ENCODE results near the gene DUSP6. TPM values are rescaled to one million over a fixed set of nuclear protein-coding genes. Genes with fewer than 3 reads are reported as not detected.

The DUSP6 gene
- total and polyA plus RNA-seq, 2 of the 13 experiments (the other 11 are each of a cell fraction or from before 2014, with no cell fraction given): 40.9 to 161 TPM

DNA sequence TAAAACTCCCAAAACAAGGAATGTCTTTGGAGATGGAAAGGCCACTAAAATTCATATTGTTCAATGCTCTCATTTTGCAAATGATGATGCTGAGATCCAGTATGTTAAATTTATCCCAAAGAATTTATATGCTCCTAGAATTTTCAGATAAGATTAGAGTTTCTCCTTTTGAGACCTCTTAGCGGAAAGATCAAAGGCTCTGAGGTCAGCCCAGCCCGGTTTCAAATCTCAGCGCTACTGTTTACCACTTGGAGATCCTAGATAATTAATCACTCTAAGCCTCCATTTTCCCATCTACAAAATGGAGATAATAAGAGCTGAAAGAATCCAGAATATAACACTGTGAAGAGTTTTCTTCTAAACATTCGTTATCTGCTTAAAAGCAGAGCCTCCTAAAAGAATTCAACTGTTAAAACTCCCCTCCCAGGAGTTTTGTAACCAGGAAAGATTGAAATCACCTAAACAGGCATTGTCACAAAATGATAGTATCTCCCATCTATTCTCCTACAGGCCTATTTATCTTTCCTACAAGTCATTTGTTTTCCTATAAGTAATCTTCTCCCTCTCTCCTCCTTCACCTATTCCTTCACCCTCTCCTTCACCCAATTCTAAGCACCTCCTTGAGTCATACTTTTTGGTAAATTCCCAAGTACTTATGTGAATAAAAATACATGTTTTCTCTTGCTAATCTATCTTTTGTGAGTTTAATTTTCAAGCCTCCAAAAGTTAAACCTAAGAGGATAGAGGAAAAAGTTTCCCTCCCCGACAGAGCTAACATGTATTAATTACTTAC lies 16.7 kb downstream of the DUSP6 start:
- DNase-seq (ENCODE audit: low spot score) (no peak), FAIRE-seq (no peak), ATAC-seq (no peak)
- intact Hi-C loops (cut with micrococcal nuclease; ENCODE audit: unreplicated experiment) (no loop called here), in situ Hi-C loops (cut with HindIII; ENCODE audit: extremely low pct_ligation_motif_present, low pct_unique_long_range_greater_than_20kb) (loop anchor here (25.0 kb wide), 1 partner anchor 273 kb away; no protein-coding TSS in a partner anchor)
- ChIA-PET POLR2A (interaction anchor here (2.2 kb wide), 1 partner anchor 17 kb away, joined by 13 read pairs; the partner anchor contains the start of gene DUSP6), CTCF (ENCODE audit: low intra/inter-chr PET ratio, low total read pairs) (no interaction called here)
- Histone ChIP-seq H2AFZ (ENCODE audit: low read length) (no peak overlapping the region), H3K36me3 (replicated peaks in 1 of 2; ENCODE audit: control insufficient read depth in 1 of 2, insufficient read depth in 2 of 2, low read length in 2 of 2) (no peaks in the 10 kb centered on the region), H3K9me3 (ENCODE audit: low read length) (no peaks in the 10 kb centered on the region), H3K4me2 (ENCODE audit: low read depth, low read length) (no peak overlapping the region), H4K20me1 (ENCODE audit: insufficient read depth, low read length) (no peaks in the 10 kb centered on the region), H3K27ac (ENCODE audit: extremely low read length, insufficient read depth, low read length) (no peak overlapping the region), H3K4me3 (replicated peaks in 1 of 3; ENCODE audit: insufficient read depth in 1 of 3, low read depth in 2 of 3, low read length in 3 of 3) (no peak overlapping the region), H3K9ac (ENCODE audit: insufficient read depth, low read depth, low read length) (no peak overlapping the region), H3K79me2 (ENCODE audit: insufficient read depth, low read length) (no peaks in the 10 kb centered on the region), H3K4me1 (ENCODE audit: insufficient read depth, low read length) (peaks cover 43% of the 10 kb centered on the region), H3K27me3 (ENCODE audit: control insufficient read depth in 1 of 2, insufficient read depth in 2 of 2, low read length in 2 of 2) (no peaks in the 10 kb centered on the region)
- no peak for TF ChIP-seq SOX6 (IDR thresholded peaks at IDR 0.05)
- no peak for TF ChIP-seq SOX6 (CRISPR knock-in tag; IDR thresholded peaks at IDR 0.05)
- no peak for TF ChIP-seq ZNF251 (CRISPR knock-in tag; IDR thresholded peaks at IDR 0.05)
- TF ChIP-seq ZNF354B (CRISPR knock-in tag; IDR thresholded peaks at IDR 0.05): no peak
- TF ChIP-seq SP5 (CRISPR knock-in tag; IDR thresholded peaks at IDR 0.05; ENCODE audit: borderline replicate concordance, low read depth): no peak
- no peak for TF ChIP-seq CBFB (CRISPR knock-in tag; IDR thresholded peaks at IDR 0.05)
- no peak for TF ChIP-seq CC2D1A (CRISPR knock-in tag; IDR thresholded peaks at IDR 0.05)
- TF ChIP-seq, protein P1, sequence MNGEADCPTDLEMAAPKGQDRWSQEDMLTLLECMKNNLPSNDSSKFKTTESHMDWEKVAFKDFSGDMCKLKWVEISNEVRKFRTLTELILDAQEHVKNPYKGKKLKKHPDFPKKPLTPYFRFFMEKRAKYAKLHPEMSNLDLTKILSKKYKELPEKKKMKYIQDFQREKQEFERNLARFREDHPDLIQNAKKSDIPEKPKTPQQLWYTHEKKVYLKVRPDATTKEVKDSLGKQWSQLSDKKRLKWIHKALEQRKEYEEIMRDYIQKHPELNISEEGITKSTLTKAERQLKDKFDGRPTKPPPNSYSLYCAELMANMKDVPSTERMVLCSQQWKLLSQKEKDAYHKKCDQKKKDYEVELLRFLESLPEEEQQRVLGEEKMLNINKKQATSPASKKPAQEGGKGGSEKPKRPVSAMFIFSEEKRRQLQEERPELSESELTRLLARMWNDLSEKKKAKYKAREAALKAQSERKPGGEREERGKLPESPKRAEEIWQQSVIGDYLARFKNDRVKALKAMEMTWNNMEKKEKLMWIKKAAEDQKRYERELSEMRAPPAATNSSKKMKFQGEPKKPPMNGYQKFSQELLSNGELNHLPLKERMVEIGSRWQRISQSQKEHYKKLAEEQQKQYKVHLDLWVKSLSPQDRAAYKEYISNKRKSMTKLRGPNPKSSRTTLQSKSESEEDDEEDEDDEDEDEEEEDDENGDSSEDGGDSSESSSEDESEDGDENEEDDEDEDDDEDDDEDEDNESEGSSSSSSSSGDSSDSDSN (CRISPR knock-in tag; IDR thresholded peaks at IDR 0.05): no peak
- no peak for TF ChIP-seq SOX5 (CRISPR knock-in tag; IDR thresholded peaks at IDR 0.05; ENCODE audit: borderline replicate concordance)
- no peak for TF ChIP-seq ZNF232 (CRISPR knock-in tag; IDR thresholded peaks at IDR 0.05; ENCODE audit: borderline replicate concordance)
- TF ChIP-seq ZNF263 (CRISPR knock-in tag; IDR thresholded peaks at IDR 0.05): no peak
- no peak for TF ChIP-seq ZNF234 (CRISPR knock-in tag; conservative IDR thresholded peaks at IDR 0.05)
- TF ChIP-seq ZNF337 (CRISPR knock-in tag; IDR thresholded peaks at IDR 0.05; ENCODE audit: borderline replicate concordance, low read depth): no peak
- no peak for TF ChIP-seq MEIS2 (CRISPR knock-in tag; IDR thresholded peaks at IDR 0.05)
- TF ChIP-seq ZNF556 (CRISPR knock-in tag; IDR thresholded peaks at IDR 0.05; ENCODE audit: borderline replicate concordance): no peak
- TF ChIP-seq, protein P2, sequence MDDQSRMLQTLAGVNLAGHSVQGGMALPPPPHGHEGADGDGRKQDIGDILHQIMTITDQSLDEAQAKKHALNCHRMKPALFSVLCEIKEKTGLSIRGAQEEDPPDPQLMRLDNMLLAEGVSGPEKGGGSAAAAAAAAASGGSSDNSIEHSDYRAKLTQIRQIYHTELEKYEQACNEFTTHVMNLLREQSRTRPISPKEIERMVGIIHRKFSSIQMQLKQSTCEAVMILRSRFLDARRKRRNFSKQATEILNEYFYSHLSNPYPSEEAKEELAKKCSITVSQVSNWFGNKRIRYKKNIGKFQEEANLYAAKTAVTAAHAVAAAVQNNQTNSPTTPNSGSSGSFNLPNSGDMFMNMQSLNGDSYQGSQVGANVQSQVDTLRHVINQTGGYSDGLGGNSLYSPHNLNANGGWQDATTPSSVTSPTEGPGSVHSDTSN (CRISPR knock-in tag; IDR thresholded peaks at IDR 0.05; ENCODE audit: borderline replicate concordance): no peak
- TF ChIP-seq POGZ (CRISPR knock-in tag; IDR thresholded peaks at IDR 0.05): no peak
- TF ChIP-seq STAT5B (CRISPR knock-in tag; IDR thresholded peaks at IDR 0.05): no peak
- no peak for TF ChIP-seq KDM1A (CRISPR knock-in tag; IDR thresholded peaks at IDR 0.05)
- TF ChIP-seq FOXA1 (IDR thresholded peaks at IDR 0.05): no peak
- TF ChIP-seq FOXA1 (CRISPR knock-in tag; IDR thresholded peaks at IDR 0.05): no peak
- no TSS peak for BruUV-seq (replicated peaks)
- 38% methylated on average over 5 of the region's 5 CpGs for WGBS (ENCODE audit: low lambda C conversion rate)
